ENCODE results near the gene SLC25A12. TPM values are rescaled to one million over a fixed set of nuclear protein-coding genes. Genes with fewer than 3 reads are reported as not detected.

Gene SLC25A12
- total RNA-seq, 1 donor from 2014 or later: 11.5 TPM

DNA sequence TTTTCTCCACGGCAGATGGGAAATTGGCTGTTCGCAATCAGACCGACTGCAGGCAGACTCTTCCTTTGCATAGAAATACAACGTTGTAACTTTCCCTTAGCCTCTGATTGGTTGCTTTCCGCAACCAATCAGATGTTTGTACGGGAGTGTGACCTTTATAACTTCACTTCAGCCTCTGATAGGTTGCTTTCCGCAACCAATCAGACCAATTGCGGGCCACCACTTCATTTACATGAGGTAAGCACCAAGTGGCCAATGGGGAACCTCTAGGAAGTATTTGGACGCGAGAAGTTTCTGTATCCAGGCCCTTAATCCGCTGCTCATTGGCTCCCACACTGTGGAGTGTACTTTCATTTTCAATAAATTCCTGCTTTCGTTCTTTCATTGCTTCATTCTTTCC, 19.1 kb downstream of the SLC25A12 start:
- DNase-seq (no peak), ATAC-seq (no peak)
- Histone ChIP-seq H3K4me1 (peaks cover 4% of the 10 kb centered on the region), H3K4me3 (no peak overlapping the region), H3K36me3 (no peaks in the 10 kb centered on the region), H3K27ac (no peak overlapping the region), H3K9me3 (no peaks in the 10 kb centered on the region), H3K27me3 (no peaks in the 10 kb centered on the region)
- intact Hi-C loops (cut with DNase I): no loop called here
- TF ChIP-seq, protein P1, sequence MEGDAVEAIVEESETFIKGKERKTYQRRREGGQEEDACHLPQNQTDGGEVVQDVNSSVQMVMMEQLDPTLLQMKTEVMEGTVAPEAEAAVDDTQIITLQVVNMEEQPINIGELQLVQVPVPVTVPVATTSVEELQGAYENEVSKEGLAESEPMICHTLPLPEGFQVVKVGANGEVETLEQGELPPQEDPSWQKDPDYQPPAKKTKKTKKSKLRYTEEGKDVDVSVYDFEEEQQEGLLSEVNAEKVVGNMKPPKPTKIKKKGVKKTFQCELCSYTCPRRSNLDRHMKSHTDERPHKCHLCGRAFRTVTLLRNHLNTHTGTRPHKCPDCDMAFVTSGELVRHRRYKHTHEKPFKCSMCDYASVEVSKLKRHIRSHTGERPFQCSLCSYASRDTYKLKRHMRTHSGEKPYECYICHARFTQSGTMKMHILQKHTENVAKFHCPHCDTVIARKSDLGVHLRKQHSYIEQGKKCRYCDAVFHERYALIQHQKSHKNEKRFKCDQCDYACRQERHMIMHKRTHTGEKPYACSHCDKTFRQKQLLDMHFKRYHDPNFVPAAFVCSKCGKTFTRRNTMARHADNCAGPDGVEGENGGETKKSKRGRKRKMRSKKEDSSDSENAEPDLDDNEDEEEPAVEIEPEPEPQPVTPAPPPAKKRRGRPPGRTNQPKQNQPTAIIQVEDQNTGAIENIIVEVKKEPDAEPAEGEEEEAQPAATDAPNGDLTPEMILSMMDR (IDR thresholded peaks at IDR 0.05): no peak

GRCh38 chr2:171874517-171874916, 19.5 kb downstream of the SLC25A12 start:
- DNase-seq: no peak
- Histone ChIP-seq H3K4me3 (no peak overlapping the region), H3K9me3 (no peaks in the 10 kb centered on the region), H3K27ac (no peak overlapping the region), H3K27me3 (no peaks in the 10 kb centered on the region), H3K36me3 (no peaks in the 10 kb centered on the region), H3K4me1 (peaks cover 4% of the 10 kb centered on the region)
- TF ChIP-seq, protein P1 (IDR thresholded peaks at IDR 0.05): no peak
- ATAC-seq: no peak
- intact Hi-C loops (cut with DNase I): no loop called here

DNA sequence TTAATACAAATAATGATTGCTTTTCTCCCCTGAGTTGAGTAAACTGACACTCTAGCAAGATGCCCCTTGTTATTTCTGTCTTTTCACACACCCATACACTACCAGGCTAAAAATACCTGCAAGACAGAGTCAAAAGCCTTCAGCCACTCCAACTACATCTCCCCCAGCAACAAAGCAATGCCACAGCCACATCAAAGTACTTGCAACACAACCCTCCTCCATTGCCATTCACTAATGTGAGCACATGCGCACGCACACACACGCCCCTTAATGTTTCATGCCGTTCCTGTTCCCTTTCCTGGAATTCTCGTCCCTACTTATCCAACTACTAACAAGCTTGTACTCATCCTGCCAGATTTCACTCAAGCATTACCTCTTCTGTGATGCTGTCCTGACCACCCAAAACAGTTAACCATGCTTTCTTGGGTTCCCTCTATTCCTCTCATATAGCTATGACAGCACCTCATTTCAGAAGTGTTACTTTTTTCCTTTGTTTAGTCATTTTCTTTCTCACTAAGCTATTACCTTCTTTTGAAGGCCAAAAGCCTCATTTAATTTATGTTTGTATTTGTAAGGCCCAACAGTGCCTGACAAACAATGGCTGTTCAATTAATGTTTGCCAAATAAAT, 29.6 kb downstream of the SLC25A12 start:
- no peaks in the 10 kb centered on the region for H3K4me1 ChIP-seq
- no peaks in the 10 kb centered on the region for H3K27me3 ChIP-seq
- TF ChIP-seq, protein P1 (IDR thresholded peaks at IDR 0.05): no peak
- H3K4me3 ChIP-seq: no peak overlapping the region
- no peak for ATAC-seq
- no peak overlapping the region for H3K27ac ChIP-seq
- intact Hi-C loops (cut with DNase I): no loop called here
- H3K36me3 ChIP-seq: peaks cover 10% of the 10 kb centered on the region
- DNase-seq: no peak
- no peaks in the 10 kb centered on the region for H3K9me3 ChIP-seq

DNA sequence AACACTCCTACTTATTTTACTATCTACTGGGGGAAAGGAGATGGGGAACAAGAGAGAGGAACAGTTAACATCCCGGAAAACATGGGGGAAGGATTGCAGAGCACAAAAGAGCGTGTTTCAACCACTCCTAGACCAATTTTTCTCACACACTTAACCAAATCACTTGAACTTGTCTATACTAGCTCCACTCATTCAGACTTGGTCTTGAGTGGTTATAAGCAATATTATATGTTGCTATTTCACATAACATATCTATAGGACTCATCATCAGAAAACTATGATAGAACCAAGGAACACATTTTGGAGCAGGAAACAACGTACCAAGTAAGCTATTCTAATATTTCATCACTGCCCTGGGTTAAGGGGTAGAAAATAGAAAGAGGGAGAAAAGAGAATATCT, 31.5 kb downstream of the SLC25A12 start:
- Histone ChIP-seq H3K4me3 (no peak overlapping the region), H3K4me1 (no peaks in the 10 kb centered on the region), H3K36me3 (peaks cover under 1% of the 10 kb centered on the region), H3K27ac (no peak overlapping the region), H3K9me3 (no peaks in the 10 kb centered on the region), H3K27me3 (no peaks in the 10 kb centered on the region)
- TF ChIP-seq, protein P1 (IDR thresholded peaks at IDR 0.05): no peak
- intact Hi-C loops (cut with DNase I): no loop called here
- DNase-seq (no peak), ATAC-seq (no peak)

DNA sequence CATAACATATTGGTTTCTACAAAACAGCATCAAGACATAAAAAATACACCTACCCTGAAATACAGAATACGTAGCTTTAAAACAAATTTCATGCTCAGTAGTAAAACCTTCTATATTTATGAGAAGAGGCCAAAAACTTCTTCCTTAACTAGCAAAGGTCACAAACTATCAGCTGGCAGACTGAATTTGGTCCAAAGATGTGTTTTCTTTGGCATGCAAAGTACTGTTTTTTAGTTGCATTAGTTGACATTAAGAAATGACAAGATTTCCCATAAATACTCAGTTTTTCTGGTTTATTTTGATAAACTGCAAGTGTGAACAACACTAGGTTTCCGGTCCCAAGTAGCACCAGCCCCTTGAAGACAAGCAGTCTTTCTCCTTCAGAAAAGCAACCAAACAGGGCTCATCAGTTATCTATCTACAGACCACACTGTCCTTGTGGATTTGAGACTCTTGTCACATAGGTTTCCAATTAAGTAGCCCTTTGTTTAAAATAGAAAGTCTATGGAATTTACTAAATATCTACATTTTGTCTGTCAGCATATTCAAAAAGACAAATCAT, 35.6 kb downstream of the SLC25A12 start:
- TF ChIP-seq, protein P1 (IDR thresholded peaks at IDR 0.05): no peak
- DNase-seq (no peak), ATAC-seq (no peak)
- intact Hi-C loops (cut with DNase I): no loop called here
- no peak overlapping the region for H3K4me3 ChIP-seq
- no peaks in the 10 kb centered on the region for H3K9me3 ChIP-seq
- H3K27me3 ChIP-seq: no peaks in the 10 kb centered on the region
- H3K36me3 ChIP-seq: peaks cover 5% of the 10 kb centered on the region
- H3K4me1 ChIP-seq: no peaks in the 10 kb centered on the region
- no peak overlapping the region for H3K27ac ChIP-seq

All from upper lobe of right lung (tissue), 1 donor.